GM21786 (cell line): ENCODE measurements around the gene FKBP6.
"Not testable (repeated sequence)": the region's sequence is repeated elsewhere in the genome, so short reads cannot be mapped to it uniquely, and the experiment has no call there.

Source experiments
- ATAC-seq: cut with Tn5 transposase; IDR thresholded peaks from one replicate; pipeline ENCODE4 v1.9.1; 2021; ENCODE audit not compliant: unreplicated experiment

Gene FKBP6

GRCh38 chr7:73387908-73388414, 60.0 kb downstream of the FKBP6 start:
- no peak for ATAC-seq

DNA sequence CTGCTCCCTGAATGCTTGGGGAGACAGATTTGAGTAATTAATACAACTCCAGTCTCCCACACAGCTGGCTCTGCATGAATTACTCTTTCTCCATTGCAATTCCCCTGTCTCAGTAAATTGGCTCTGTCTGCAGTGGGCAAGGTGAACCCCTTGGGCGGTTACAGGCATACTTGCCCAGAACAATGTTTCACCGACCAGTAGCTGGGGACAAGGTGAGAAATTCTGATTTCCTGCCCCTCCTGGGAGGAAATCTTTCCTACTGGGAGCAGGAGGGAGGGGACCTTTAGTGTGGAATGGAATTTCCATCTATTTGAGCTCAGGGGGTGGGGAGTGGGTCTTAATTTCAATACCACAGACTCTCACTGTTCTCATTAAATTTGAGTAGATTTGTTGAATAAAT, 63.4 kb downstream of the FKBP6 start:
- ATAC-seq: no peak

- no peak for ATAC-seq
These were observed 66.5 kb downstream of the FKBP6 start for GRCh38 chr7:73394422-73394821.

GRCh38 chr7:73395538-73396503, 67.9 kb downstream of the FKBP6 start:
- no peak for ATAC-seq

DNA sequence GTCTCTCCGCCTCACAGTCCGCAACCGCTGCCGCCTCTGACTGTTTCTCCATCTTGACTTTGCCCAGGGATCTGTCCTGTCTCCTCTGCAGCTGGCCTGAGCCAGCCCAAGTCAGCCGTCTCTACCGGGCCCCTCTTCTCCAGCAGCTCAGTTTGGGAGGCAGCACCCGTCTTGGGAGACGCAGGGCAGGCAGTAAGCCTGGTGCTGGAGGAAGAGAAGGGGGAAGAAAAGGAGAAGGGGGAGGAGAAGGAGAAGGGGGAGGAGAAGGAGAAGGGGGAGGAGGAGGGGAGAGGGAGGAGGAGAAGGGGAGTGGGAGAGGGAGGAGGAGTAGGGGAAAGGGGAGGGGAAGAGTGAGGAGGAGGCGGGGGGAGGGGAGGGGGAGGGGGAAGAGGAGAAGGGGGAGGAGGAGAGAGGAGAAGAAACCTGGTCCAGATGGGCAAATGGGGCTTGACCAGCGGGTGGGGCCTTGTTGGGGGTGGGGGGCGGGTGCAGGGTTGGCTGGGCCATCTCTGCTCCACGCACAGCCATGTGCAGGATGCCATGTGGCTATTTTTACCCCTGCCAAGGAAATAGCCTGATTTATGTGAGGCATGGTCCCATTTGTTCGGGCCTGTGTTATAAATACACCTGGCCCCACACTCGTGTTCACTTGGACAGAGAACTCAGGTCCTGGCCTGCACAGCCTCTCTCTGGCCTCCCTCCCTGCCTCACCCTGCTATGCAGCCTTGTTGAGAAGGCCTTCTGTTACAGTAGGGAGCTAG, 69.7 kb downstream of the FKBP6 start:
- no peak for ATAC-seq

DNA sequence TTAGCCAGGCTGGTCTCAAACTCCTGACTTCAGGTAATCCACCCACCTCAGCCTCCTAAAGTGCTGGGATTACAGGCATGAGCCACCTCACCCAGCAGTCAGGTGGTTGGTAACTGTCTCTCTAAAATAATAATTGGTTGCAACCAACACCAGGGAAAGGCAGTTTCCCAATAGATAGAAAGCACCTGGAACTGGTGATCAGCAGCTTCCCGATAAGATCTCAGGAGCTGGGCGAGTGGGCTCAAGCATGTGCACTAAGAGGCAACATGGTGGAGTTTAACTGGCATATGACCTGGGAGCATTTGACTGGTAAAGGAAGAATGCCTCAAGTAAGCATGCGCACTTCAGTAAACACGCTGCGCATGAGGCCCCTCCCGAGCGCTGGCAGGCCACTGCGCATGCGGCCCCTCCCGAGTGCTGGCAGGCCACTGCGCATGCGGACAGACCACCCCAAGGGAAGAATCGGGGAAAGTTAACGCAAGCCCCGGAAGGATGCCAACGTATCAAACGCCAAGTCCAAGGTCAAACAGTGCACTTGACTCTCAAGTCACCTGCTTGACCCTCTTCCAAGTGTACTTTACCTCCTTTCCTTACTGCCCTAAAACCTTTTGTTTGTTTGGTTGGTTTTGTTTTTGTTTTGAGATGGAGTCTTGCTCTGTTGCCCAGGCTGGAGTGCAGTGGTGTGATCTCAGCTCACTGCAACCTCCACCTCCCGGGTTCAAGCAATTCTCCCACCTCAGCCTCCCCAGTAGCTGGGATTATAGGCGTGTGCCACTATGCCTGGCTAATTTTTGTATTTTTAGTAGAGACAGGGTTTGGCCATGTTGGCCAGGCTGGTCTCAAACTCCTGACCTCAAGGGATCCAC, 71.5 kb downstream of the FKBP6 start:
- not testable (repeated sequence) for ATAC-seq

GRCh38 chr7:73404860-73405259, 76.9 kb downstream of the FKBP6 start:
- ATAC-seq: not testable (repeated sequence)
